Heart left ventricle (tissue), 16 donors: Measurements from ENCODE around the gene TRIM44. TPM values are rescaled to one million over a fixed set of nuclear protein-coding genes. Genes with fewer than 3 reads are reported as not detected.

ENCODE experiments used
- ATAC-seq, 4 donors: fragments of 200-7000 bp; cut with Tn5 transposase; one replicate each; pipeline ENCODE4 v1.9.1; 2020 to 2022; ENCODE audit warnings: moderate library complexity in 4 of 4, mild to moderate bottlenecking in 3 of 4, moderate number of reproducible peaks in 1 of 4
- DNase-seq, 5 donors: peaks; one replicate each; pipeline ENCODE4 v3.0.0-alpha.2; 2020
- H3K27ac ChIP-seq, 12 donors: fragments of 200-600 bp; sonication (generic) in 4 of 12; one replicate each; pipeline versions ENCODE4 v1.5.0 to v1.8.0; 2016 to 2022; ENCODE audit warnings: mild to moderate bottlenecking in 2 of 12
- H3K27me3 ChIP-seq, 9 donors: fragments of 200-600 bp; sonication (generic) in 2 of 9; one replicate each; pipeline versions ENCODE4 v1.5.1 to v1.8.0; 2016 to 2022; ENCODE audit warnings: mild to moderate bottlenecking in 3 of 9
- H3K36me3 ChIP-seq, 9 donors: fragments of 200-600 bp; sonication (generic) in 2 of 9; one replicate each; pipeline versions ENCODE4 v1.5.0 to v1.8.0; 2018 to 2022; ENCODE audit warnings: mild to moderate bottlenecking in 2 of 9
- H3K4me1 ChIP-seq, 12 donors: fragments of 200-600 bp; sonication (generic) in 4 of 12; one replicate each; pipeline versions ENCODE4 v1.5.0 to v1.8.0; 2016 to 2022; ENCODE audit warnings: mild to moderate bottlenecking in 3 of 12
- H3K4me3 ChIP-seq, 12 donors: fragments of 200-600 bp; sonication (generic) in 4 of 12; one replicate each; pipeline versions ENCODE4 v1.5.0 to v1.8.0; 2017 to 2022; ENCODE audit warnings: mild to moderate bottlenecking in 9 of 12, moderate library complexity in 4 of 12
- H3K9me3 ChIP-seq, 12 donors: fragments of 200-600 bp; sonication (generic) in 4 of 12; one replicate each; pipeline versions ENCODE4 v1.5.0 to v1.8.0; 2016 to 2022; ENCODE audit warnings: mild to moderate bottlenecking in 1 of 12
- CTCF ChIP-seq, 12 donors: fragments of 200-600 bp; sonication (generic) in 4 of 12; IDR thresholded peaks; one replicate each; pipeline versions ENCODE4 v1.5.0 to v1.8.0; 2018 to 2022; ENCODE audit warnings: antibody characterized with exemption in 12 of 12, mild to moderate bottlenecking in 5 of 12
- POLR2A ChIP-seq, 2 donors: fragments of 450-650 bp; IDR thresholded peaks; one replicate each; pipeline ENCODE4 v1.6.1; 2017; ENCODE audit warnings: antibody characterized with exemption in 2 of 2, mild to moderate bottlenecking in 2 of 2, moderate library complexity in 2 of 2
- WGBS, 4 donors: extraction: QIAGEN DNeasy Blood & Tissue Kit in 2 of 4; methylation state at CpG; one replicate each; pipeline versions ENCODE4 v1.1.5 to v1.1.7; 2013 to 2018; 5-methylcytosine and 5-hydroxymethylcytosine counted together
- intact Hi-C, 10 donors: fragments of 100-400 bp; cut with DNase I; formaldehyde crosslinking; loops; one replicate each; pipeline versions ENCODE4 v1.11.1 to v1.14.2; 2022
- polyA plus RNA-seq, 2 donors: library from polyadenylated mRNA; stranded (reverse); fragments of 200-250 nt; gene quantifications; one replicate each; pipeline ENCODE4 v1.2.3, GENCODE V29; 2013
- total RNA-seq, 9 donors: library from RNA; depleted of rRNA in 2 of 9; stranded (reverse); fragments of >200 nt in 2 of 9; fragmentation: NEBNext Ultra II Directional in 3 of 9; extraction: Animal tissue kit (Norgen Biotek cat#: 25700) in 3 of 9; gene quantifications; one replicate each; pipeline versions ENCODE4 v1.1.0 to v1.2.4, GENCODE V29; 2016 to 2023
- donor health status: ischemic (EF 13 %, LVEDD 7.1; RV severe dilation, severe dysfunction).
- donor health status: healthy with polysubstance abuse.
- donor health status: DM: no; HTN: yes; CAD: no.
- donor health status: DM: no; HTN: no; CAD: no.
- donor health status: ischemic (EF 25% LVEDD 6.9; RV normal size, moderate dysfunction).
- donor health status: ischemic (EF 25% LVEDD 5.7; RV mildly dilated, moderate dysfunction).
- donor health status: healthy.
- donor health status: DM: yes; HTN: yes; CAD: no.
- donor health status: ischemic (EF 35%, LVEDD 5.7; RV mildly dilated, moderate dysfunction).
- donor health status: nonischemic (EF 11% LVEDD 7.7; RV severe dilation, severe dysfunction).
- donor health status: DM: yes; HTN: yes; CAD: no.
- donor health status: PGD.
- donor health status: ischemic (EF 29% LVEDD 5.4; RV normal size, mild dysfunction).
- donor health status: nonischemic (EF 23%, LVEDD 6.1; RV moderate dilation, normal function).

Gene TRIM44
- total and polyA plus RNA-seq, 11 donors, result 7.9 to 55.3 (median 44.1) TPM

DNA sequence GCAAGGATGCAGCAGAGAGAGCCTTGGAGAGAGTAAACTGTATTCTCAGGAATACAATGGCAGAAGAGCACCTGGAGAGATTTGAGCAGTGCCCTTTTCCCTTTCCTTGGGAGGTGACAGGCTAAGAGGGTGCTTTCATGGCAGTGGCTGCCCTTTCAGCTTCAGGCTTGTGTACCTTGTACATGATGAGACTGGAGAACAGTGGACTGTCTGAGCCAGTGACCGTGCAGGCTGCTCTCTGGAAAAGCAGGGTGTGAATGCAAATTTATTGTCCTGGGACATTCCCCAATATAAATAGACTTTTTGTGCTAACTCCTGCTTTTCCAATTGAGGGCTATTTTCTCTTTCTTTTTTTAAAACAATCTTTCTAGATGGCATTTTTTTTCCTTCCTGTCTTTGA lies 99.3 kb downstream of the TRIM44 start:
- Histone ChIP-seq H3K4me1 (peaks cover 0 to 27% (median 16%) of the 10 kb centered on the region in 12 donors), H3K36me3 (no peaks in the 10 kb centered on the region), H3K27ac (no peak overlapping the region), H3K4me3 (no peak overlapping the region), H3K27me3 (no peaks in the 10 kb centered on the region), H3K9me3 (peaks cover 0 to 9% (median 0%) of the 10 kb centered on the region in 12 donors)
- WGBS, 4 donors, result 14 to 48% (median 40%) methylated on average over 1 of the region's 1 CpG
- intact Hi-C loops, result no loop called here
- ATAC-seq (peak in 2 of 4 donors; percentile 26 to 36), DNase-seq (no peak)
- TF ChIP-seq POLR2A (IDR thresholded peaks at IDR 0.05) (no peak), CTCF (IDR thresholded peaks at IDR 0.05) (no peak)

- no peak for TF ChIP-seq POLR2A (IDR thresholded peaks at IDR 0.05)
- TF ChIP-seq CTCF (IDR thresholded peaks at IDR 0.05), result no peak
- H3K27ac ChIP-seq, result no peak overlapping the region
- no peaks in the 10 kb centered on the region for H3K9me3 ChIP-seq
- intact Hi-C loops, result no loop called here
- no peak overlapping the region for H3K4me3 ChIP-seq
- no peaks in the 10 kb centered on the region for H3K27me3 ChIP-seq
- DNase-seq (no peak), ATAC-seq (no peak)
- H3K36me3 ChIP-seq, result no peaks in the 10 kb centered on the region
- peaks cover 0 to 27% (median 16%) of the 10 kb centered on the region in 12 donors for H3K4me1 ChIP-seq
- 90 to 99% (median 94%) methylated on average over 1 of the region's 1 CpG for WGBS, 4 donors
These were observed 100.7 kb downstream of the TRIM44 start for GRCh38 chr11:35763301-35763700.

GRCh38 chr11:35763765-35764164 lies 101.2 kb downstream of the TRIM44 start:
- TF ChIP-seq CTCF (IDR thresholded peaks at IDR 0.05) (no peak), POLR2A (IDR thresholded peaks at IDR 0.05) (no peak)

GRCh38 chr11:35764417-35764816 lies 101.8 kb downstream of the TRIM44 start:
- ATAC-seq, result no peak
- WGBS, 4 donors, result 68 to 75% (median 72%) methylated on average over 6 of the region's 6 CpGs

More at GRCh38 chr11:35763765-35764164, 101.2 kb downstream of the TRIM44 start:
- no peak for DNase-seq
- Histone ChIP-seq H3K9me3 (no peaks in the 10 kb centered on the region), H3K27ac (no peak overlapping the region), H3K4me1 (peaks cover 0 to 27% (median 16%) of the 10 kb centered on the region in 12 donors), H3K27me3 (no peaks in the 10 kb centered on the region), H3K36me3 (no peaks in the 10 kb centered on the region), H3K4me3 (no peak overlapping the region)
- WGBS, 4 donors, result 96 to 98% (median 97%) methylated on average over 4 of the region's 4 CpGs
- intact Hi-C loops, result no loop called here
- no peak for ATAC-seq

More at GRCh38 chr11:35764417-35764816, 101.8 kb downstream of the TRIM44 start:
- Histone ChIP-seq H3K27ac (no peak overlapping the region), H3K9me3 (no peaks in the 10 kb centered on the region), H3K4me3 (no peak overlapping the region), H3K36me3 (no peaks in the 10 kb centered on the region), H3K27me3 (no peaks in the 10 kb centered on the region), H3K4me1 (peaks cover 0 to 30% (median 16%) of the 10 kb centered on the region in 12 donors)
- intact Hi-C loops, result no loop called here
- TF ChIP-seq POLR2A (IDR thresholded peaks at IDR 0.05), result no peak
- no peak for TF ChIP-seq CTCF (IDR thresholded peaks at IDR 0.05)
- no peak for DNase-seq
